ENCODE data around the gene MCF2.

MCF2 gene

DNA sequence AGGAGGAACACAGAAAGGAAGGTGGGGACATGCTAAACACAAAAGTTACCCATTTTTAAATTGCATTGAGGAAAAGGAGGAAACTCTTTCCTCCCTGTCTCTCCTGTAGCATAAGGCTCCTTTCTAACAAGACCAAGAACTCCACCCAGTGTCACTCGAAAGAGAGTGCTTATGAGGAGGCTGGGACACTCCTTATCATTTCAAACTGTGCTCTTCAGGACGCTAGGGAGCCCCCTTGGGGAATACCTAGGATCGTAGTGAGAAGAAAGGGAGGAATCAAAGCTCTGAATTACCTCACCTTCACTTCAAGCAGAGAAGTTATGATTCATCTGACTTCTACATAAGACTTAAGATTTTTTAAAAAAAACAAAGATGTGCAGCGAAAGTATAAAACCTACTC is 111.9 kb downstream of the MCF2 start:
- no peak for DNase-seq

DNA sequence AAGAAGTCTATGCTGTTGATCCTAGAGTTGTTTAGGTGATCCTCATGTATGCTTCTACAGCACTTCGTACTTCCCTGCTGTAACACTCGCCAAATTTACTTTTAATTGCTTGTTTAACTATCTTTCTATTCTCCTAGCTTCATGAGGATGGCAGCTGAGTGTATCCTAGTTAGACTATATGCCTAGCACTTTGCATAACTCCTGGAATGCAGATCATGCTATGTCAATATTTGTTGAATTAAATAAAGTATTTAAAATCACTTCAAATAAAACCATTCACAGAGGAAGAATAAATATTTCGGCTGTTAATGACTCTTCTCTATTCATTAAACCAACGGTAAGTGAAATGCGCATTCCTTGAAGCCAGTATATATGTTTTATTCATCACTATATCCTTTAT is 122.4 kb downstream of the MCF2 start:
- DNase-seq = no peak

DNA sequence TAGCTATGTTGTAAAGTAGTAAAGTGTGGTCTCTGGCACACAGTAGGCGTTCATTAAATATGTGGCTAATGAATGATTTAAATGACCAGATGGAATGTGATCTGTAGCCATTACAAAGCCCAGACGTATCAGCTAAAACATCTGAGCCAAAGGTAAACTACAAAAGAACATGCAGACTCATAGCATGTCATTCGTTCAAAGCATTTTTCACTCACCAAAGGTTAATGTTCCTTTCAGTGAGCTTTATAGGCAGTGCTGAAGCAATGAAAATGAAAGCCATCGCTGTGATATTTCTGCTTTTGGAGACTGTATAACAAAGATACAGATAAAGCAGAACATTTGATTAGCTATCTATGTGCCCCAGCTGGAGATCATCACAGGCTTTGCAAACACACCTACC is 126.9 kb downstream of the MCF2 start:
- DNase-seq = no peak

DNA sequence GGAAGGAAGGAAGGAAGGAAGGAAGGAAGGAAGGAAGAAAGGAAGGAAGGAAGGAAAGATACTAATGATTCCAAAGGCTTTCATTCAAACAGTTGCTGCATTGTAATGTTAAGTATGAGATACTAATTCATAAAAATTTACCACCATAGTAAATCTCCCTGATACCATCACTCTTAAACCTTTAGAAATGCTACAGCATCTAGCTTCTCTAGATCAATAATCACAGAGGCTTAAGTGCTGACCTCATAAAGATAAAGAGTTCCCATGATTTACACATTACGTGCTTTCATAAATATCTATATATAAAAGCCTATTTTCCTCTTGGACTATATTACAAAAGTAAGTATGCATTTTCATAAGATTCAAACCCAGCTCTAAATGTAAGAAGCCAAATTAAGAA is 141.0 kb downstream of the MCF2 start:
- DNase-seq = no peak

DNA sequence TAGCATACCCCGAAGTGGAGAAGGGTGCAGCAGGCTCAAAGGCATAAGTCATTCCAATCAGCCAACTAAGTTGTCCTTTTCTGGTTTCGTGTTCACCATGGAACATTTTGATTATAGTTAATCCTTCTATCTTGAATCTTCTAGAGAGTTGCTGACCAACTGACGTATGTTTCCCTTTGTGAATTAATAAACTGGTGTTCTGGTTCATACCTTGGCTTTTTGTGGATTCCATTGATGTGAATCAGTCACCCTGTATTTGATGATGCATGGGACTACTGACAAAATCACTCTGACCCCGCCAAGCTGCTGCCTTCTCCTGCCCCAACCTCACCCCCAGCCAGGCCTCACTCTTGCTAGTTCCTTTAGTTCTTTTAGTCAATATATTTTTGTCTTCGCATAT is 144.7 kb downstream of the MCF2 start:
- no peak for DNase-seq

DNA sequence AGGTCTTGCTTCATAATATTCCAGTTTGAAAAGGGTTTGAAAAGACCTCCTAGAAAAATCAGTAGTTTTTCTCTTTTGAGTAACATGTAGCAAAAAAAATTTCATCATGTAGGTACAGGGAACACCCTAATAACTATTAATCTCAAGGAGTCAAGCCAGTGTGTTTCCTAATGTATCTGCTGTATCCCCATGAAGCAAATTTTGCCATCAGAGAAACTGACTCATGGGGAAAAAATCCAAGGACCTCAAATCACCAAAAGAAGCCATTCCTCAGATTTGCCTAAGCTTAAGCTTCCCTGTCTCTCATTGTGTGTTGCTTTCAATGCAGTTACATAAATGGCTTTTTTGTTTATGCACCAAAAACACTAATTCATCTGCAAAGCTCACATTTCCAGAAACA is 147.7 kb downstream of the MCF2 start:
- DNase-seq = no peak

DNA sequence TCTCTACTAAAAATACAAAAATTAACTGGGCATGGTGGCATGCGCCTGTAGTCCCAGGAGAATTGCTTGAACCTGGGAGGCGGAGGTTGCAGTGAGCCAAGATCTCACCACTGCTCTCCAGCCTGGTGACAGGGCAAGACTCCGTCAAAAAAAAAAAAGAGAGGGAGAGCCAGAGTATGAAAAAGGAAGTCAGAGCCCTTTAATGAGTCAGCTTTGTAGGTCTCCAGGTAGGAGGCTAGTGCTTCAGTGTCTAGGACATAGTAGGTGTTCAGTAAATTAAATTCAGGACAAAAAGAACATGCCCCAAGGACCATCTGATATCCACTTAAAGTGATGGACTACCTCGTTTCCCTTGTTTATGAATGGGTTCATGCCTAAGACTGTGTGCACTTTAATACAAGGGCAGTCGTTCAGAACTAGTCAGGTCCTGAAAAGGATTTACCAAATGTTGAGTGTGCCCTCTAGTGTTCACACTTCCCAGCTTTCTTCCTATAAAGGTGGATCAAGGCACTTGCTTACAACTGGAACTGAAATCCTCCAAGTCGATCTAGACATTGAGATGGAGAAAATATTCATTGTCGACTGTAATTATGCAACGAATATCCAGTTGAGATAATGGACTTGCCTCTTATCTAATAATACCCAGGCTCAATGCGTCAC is 148.5 kb downstream of the MCF2 start:
- peak; percentile 29 for DNase-seq

DNA sequence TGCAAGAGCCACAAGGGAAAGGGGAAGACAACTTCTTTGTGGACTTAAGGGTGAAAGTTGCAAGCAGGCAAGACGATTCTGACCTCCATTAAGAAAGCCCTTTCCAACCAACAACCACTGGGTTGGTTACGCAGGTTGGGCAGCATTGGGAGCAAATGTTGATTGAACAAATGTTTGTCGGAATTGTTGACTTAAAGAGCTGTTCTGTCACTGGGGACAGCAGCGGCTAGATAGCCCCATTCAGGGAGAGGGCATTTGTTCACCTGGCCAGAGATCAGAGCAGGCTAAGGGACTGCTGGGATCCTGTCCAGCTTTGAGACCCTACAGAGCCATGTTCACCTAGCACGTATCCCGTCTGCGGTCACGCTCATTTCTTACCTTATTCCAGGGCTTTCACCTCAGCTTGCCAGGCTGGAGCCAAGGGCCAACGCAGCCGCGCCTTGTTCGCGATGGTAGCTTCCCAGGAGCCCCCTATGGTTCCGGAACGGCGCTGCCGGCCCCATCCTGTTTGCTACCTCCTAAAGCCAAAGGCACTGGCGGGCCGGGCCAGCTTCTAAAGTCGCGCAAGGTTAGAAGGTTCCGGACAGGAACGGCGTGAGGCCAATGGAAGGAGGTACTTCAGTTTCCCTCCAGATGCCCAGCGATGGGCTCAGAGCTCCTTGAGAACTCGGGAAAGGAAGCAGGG is 152.8 kb downstream of the MCF2 start:
- no peak for DNase-seq

DNA sequence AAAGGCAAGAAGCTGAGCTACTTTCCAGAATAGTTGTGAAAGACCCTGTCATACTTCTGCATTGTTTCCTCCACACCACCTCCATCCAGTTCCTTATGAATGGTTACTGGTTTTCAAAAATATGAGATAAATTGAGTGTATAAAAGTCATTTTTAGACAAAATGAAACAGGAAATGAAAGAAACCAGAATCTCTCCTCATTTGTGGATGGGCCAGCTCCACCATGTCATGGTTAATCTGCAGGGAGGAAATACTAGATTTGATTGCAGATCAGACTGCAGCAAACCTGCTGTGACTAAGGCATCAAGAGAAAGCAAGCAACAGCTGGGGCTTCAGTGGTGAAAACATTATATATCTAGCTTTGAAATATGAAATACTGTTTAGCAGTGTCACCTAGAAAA is 153.6 kb downstream of the MCF2 start:
- DNase-seq = no peak

DNA sequence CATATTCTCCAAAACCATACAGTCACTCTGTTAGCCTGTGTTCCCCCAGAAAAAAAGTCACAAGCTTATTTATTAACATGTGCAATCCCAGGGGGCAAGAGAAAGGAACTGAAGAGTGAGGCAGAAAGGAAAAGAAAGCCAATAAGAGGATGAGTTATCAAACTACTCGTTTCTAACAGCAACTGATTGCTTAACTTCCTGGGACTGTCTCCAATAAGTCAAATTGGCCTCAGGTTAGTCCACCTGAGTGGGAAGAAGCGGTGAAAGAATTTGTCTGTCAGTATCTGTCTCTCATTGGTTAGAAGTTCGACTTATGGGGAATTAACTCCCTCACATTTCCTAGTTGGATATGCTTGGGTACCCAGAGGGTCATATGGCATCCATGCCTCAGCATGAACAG is 163.4 kb downstream of the MCF2 start:
- no peak for DNase-seq

DNA sequence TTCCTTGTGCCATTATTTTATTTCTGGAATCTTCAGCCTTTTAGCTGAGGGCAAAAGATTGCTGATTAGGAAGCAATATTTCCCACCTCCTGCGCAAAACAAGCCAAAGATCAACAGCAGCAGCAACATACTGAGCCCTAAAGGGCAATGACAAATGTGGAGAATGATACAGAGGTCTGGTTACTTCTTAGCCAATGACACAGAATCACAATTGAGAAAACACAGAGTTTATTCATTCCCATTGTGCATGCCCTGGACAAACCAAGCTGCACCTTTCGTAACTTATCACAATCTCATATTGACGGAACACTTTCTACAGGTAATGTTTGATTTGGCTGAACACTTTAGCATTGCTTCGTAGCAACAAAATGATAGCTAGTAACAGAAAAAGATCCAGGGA is 164.0 kb downstream of the MCF2 start:
- no peak for DNase-seq

DNA sequence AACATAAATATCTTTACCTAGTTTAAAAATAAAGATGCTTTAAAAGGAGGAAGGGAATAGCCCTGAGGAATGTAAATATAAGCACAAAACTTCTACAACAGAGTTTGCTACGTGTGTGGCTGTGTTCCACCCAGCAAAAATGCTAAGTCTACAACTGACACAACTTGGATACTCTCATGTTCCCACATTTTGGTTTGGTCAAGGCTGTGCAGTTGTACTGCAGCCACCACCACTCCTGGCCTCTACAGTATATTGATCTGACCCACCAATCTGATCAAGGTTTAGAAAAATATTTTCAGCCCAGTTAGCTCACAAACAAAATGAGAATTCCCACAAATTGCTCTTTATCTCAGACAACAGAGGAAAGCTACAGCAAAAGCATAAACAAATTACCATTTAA is 165.3 kb downstream of the MCF2 start:
- DNase-seq = no peak

DNA sequence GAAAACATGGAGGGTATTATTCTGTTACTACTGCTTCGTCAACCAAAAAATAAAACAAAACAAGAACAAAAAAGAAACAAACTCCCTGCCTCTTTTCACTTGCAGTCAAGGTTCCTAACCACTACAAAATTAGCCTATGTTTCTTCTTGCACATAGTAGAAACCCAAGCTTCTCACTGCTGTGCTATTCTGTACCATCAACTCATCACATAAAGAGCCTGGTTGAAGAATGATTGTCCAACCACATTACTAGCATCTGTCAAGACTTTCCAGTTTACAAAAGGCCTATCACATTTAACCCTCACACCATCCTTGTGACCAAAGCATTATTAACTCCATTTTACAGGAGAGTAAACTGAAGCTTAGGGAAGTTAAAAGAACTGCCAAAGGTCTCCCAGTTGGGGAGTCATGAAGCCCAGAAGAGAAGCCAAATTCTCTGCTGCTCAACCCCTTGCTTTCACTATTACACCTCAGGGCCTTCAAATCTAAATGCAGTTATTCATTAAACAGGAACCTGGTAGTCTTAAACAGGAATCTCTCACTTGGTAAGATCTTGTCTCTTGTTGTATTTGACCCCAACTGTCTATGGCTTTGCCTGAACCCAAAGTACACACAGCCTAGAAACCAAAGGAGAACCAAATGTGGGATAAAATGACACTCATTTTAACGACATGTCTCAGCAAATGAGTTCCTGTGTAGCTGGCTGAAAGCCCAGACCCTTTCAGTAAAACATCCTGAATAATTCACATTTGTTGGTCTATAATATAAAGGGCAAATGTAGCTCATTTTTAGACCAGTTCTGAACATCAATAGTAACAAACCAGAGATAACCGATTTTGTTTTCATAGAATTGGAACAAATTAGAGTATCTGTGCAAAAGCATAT is 168.8 kb downstream of the MCF2 start:
- DNase-seq = no peak

DNA sequence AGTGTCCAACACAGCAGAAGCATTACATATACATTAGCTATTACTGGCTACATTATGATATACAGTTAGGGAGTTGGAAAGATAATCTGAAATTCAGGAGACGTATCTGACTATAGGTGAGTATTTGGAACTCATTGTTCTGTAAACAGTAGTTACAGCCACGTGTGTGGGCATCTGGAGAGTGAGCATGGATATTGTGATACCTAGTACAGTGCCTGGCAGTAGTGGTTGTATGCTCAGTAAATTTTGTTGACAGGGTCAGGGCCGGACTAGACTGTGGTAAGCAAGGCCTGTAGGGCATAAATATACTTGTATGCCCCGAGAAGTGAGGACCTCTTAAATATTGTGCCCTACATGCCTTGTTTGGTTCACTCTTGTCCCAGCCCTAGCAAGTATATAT is 174.5 kb downstream of the MCF2 start:
- DNase-seq = no peak

DNA sequence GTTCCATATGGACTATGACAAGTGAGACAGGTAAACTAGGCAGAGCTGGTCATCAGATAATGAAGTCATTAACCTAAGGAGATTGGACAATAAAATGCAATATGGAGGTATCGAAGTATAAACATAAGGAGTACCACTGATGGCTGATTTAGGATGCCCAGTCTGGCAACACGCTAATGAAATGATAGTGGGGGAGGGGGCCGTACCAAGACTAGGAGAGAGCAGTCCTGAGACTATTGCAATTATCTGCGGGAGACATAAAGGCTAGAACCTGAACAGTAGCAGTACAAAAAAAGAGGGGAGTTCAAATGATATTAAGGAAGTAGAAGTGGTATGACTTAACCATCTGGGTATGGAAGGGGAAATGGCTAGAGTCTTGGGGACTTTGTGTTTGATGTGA is 175.1 kb downstream of the MCF2 start:
- no peak for DNase-seq

Measured in NCI-H2029 treated with DMSO at 0.1 percent for 48 hours (cell line).